ENCODE measurements around the gene ERICH6B.

Gene ERICH6B

GRCh38 chr13:45598597-45598996 is 16.9 kb downstream of the ERICH6B start:
- DNase-seq: no peak

- DNase-seq: no peak
These were observed 18.6 kb downstream of the ERICH6B start for GRCh38 chr13:45596800-45597475.

GRCh38 chr13:45595965-45596364 is 19.6 kb downstream of the ERICH6B start:
- DNase-seq: no peak

GRCh38 chr13:45594764-45595163 is 20.8 kb downstream of the ERICH6B start:
- DNase-seq: no peak

- DNase-seq: no peak
These were observed 21.3 kb downstream of the ERICH6B start for GRCh38 chr13:45594227-45594626.

GRCh38 chr13:45592758-45593157 is 22.8 kb downstream of the ERICH6B start:
- DNase-seq: no peak

- DNase-seq: no peak
These were observed 25.5 kb downstream of the ERICH6B start for GRCh38 chr13:45590066-45590465.

- DNase-seq: no peak
These were observed 27.6 kb downstream of the ERICH6B start for GRCh38 chr13:45587897-45588296.

GRCh38 chr13:45584816-45585215 is 30.7 kb downstream of the ERICH6B start:
- no peak for DNase-seq

- no peak for DNase-seq
These were observed 33.0 kb downstream of the ERICH6B start for GRCh38 chr13:45582408-45583076.

GRCh38 chr13:45576466-45576865 is 39.1 kb downstream of the ERICH6B start:
- no peak for DNase-seq

GRCh38 chr13:45575830-45576180 is 39.7 kb downstream of the ERICH6B start:
- no peak for DNase-seq

GRCh38 chr13:45575146-45575829 is 40.3 kb downstream of the ERICH6B start:
- no peak for DNase-seq

GRCh38 chr13:45565331-45565730 is 50.2 kb downstream of the ERICH6B start:
- DNase-seq: no peak

GRCh38 chr13:45564133-45564776 is 51.3 kb downstream of the ERICH6B start:
- no peak for DNase-seq

- no peak for DNase-seq
These were observed 60.9 kb downstream of the ERICH6B start for GRCh38 chr13:45554604-45555109.

GRCh38 chr13:45548281-45548680 is 67.3 kb downstream of the ERICH6B start:
- DNase-seq: no peak

GRCh38 chr13:45546410-45546765 is 69.2 kb downstream of the ERICH6B start:
- DNase-seq: no peak

- no peak for DNase-seq
These were observed 69.7 kb downstream of the ERICH6B start for GRCh38 chr13:45545686-45546409.

- DNase-seq: no peak
These were observed 71.0 kb downstream of the ERICH6B start for GRCh38 chr13:45544520-45544919.

GRCh38 chr13:45542878-45543277 is 72.7 kb downstream of the ERICH6B start:
- no peak for DNase-seq

- no peak for DNase-seq
These were observed 73.1 kb downstream of the ERICH6B start for GRCh38 chr13:45542391-45542790.

- no peak for DNase-seq
These were observed 73.7 kb downstream of the ERICH6B start for GRCh38 chr13:45541806-45542205.
